Heart right ventricle (tissue), 16 donors: ENCODE measurements around the gene SERPINB6. TPM values are rescaled to one million over a fixed set of nuclear protein-coding genes. Genes with fewer than 3 reads are reported as not detected.

Experiments used
- ATAC-seq, 8 donors: fragments of 200-7000 bp; cut with Tn5 transposase; one replicate each; pipeline ENCODE4 v1.9.1; 2020; ENCODE audit warnings: mild to moderate bottlenecking in 8 of 8, moderate library complexity in 8 of 8, moderate number of reproducible peaks in 1 of 8
- DNase-seq, 2 donors: peaks; one replicate each; pipeline ENCODE4 v3.0.0-alpha.2; 2020
- H3K27ac ChIP-seq, 10 donors: fragments of 200-600 bp; sonication (generic) in 2 of 10; one replicate each; pipeline versions ENCODE4 v1.5.0 to v1.8.0; 2020 to 2022; ENCODE audit warnings: mild to moderate bottlenecking in 3 of 10
- H3K27me3 ChIP-seq, 7 donors: fragments of 200-600 bp; one replicate each; pipeline ENCODE4 v1.8.0; 2021 to 2022; ENCODE audit warnings: mild to moderate bottlenecking in 2 of 7
- H3K36me3 ChIP-seq, 9 donors: fragments of 200-600 bp; sonication (generic) in 1 of 9; one replicate each; pipeline versions ENCODE4 v1.5.0 to v1.8.0; 2020 to 2022; ENCODE audit warnings: mild to moderate bottlenecking in 2 of 9
- H3K4me1 ChIP-seq, 9 donors: fragments of 200-600 bp; sonication (generic) in 1 of 9; one replicate each; pipeline versions ENCODE4 v1.5.0 to v1.8.0; 2020 to 2022; ENCODE audit warnings: mild to moderate bottlenecking in 4 of 9
- H3K4me3 ChIP-seq, 10 donors: fragments of 200-600 bp; sonication (generic) in 2 of 10; one replicate each; pipeline versions ENCODE4 v1.5.0 to v1.8.0; 2020 to 2022; ENCODE audit warnings: mild to moderate bottlenecking in 7 of 10, moderate library complexity in 2 of 10
- H3K9me3 ChIP-seq, 11 donors: fragments of 200-600 bp in 10 of 11; sonication (generic) in 2 of 11; one replicate each; pipeline versions ENCODE4 v1.5.0 to v1.8.0; 2013 to 2022; ENCODE audit warnings: mild to moderate bottlenecking in 2 of 11, control low read depth in 1 of 11, moderate library complexity in 1 of 11
- WGBS, 2 donors: extraction: QIAGEN DNeasy Blood & Tissue Kit; methylation state at CpG; one replicate each; pipeline ENCODE4 v1.1.7; 2013; ENCODE audit warnings: inconsistent platforms in 1 of 2; 5-methylcytosine and 5-hydroxymethylcytosine counted together
- intact Hi-C, 10 donors: fragments of 100-400 bp; cut with DNase I; formaldehyde crosslinking; loops; one replicate each; pipeline versions ENCODE4 v1.11.1 to v1.14.2; 2022
- polyA plus RNA-seq, 2 donors: library from polyadenylated mRNA; stranded (reverse); fragments of 200-250 nt; gene quantifications; one replicate each; pipeline ENCODE4 v1.2.3, GENCODE V29; 2013
- total RNA-seq, 10 donors: library from RNA; stranded (reverse); fragmentation: NEBNext Ultra II Directional in 3 of 10; extraction: Animal tissue kit (Norgen Biotek cat#: 25700) in 3 of 10; gene quantifications; one replicate each; pipeline versions ENCODE4 v1.2.1 to v1.2.4, GENCODE V29; 2021 to 2023
- TF ChIP-seq, protein P1 (sequence below), 9 donors: fragments of 200-600 bp; sonication (generic) in 2 of 9; IDR thresholded peaks; one replicate each; pipeline versions ENCODE4 v1.5.0 to v1.8.0; 2021 to 2022; ENCODE audit warnings: antibody characterized with exemption in 9 of 9, mild to moderate bottlenecking in 5 of 9, moderate library complexity in 1 of 9
- donor health status: Arrhythmogenic right ventricular cardiomyopathy.
- donor health status: ischemic (EF 13 %, LVEDD 7.1; RV severe dilation, severe dysfunction).
- donor health status: healthy with polysubstance abuse.
- donor health status: DM: no; HTN: yes; CAD: no.
- donor health status: DM: no; HTN: no; CAD: no.
- donor health status: ischemic (EF 25% LVEDD 6.9; RV normal size, moderate dysfunction).
- donor health status: ischemic (EF 25% LVEDD 5.7; RV mildly dilated, moderate dysfunction).
- donor health status: healthy.
- donor health status: DM: yes; HTN: yes; CAD: no.
- donor health status: Ischemic cardiomyopathy.
- donor health status: ischemic (EF 35%, LVEDD 5.7; RV mildly dilated, moderate dysfunction).
- donor health status: nonischemic (EF 11% LVEDD 7.7; RV severe dilation, severe dysfunction).
- donor health status: DM: yes; HTN: yes; CAD: no.
- donor health status: PGD.
- donor health status: ischemic (EF 29% LVEDD 5.4; RV normal size, mild dysfunction).
- donor health status: nonischemic (EF 23%, LVEDD 6.1; RV moderate dilation, normal function).

Gene SERPINB6
- total and polyA plus RNA-seq, 12 donors: 138 to 261 (median 175) TPM

- TF ChIP-seq, protein P1, sequence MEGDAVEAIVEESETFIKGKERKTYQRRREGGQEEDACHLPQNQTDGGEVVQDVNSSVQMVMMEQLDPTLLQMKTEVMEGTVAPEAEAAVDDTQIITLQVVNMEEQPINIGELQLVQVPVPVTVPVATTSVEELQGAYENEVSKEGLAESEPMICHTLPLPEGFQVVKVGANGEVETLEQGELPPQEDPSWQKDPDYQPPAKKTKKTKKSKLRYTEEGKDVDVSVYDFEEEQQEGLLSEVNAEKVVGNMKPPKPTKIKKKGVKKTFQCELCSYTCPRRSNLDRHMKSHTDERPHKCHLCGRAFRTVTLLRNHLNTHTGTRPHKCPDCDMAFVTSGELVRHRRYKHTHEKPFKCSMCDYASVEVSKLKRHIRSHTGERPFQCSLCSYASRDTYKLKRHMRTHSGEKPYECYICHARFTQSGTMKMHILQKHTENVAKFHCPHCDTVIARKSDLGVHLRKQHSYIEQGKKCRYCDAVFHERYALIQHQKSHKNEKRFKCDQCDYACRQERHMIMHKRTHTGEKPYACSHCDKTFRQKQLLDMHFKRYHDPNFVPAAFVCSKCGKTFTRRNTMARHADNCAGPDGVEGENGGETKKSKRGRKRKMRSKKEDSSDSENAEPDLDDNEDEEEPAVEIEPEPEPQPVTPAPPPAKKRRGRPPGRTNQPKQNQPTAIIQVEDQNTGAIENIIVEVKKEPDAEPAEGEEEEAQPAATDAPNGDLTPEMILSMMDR (IDR thresholded peaks at IDR 0.05): no peak
- Histone ChIP-seq H3K4me1 (peaks cover 0 to 67% (median 38%) of the 10 kb centered on the region in 9 donors), H3K9me3 (no peaks in the 10 kb centered on the region), H3K4me3 (no peak overlapping the region), H3K27ac (peak overlapping the region in 1 of 10 donors; percentile 5), H3K36me3 (peaks cover 0 to 25% (median 0%) of the 10 kb centered on the region in 9 donors), H3K27me3 (no peaks in the 10 kb centered on the region)
- no peak for ATAC-seq
- 97 to 98% methylated on average over 7 of the region's 7 CpGs for WGBS, 2 donors
- no peak for DNase-seq
- intact Hi-C loops: no loop called here
These were observed 3.4 kb downstream of the SERPINB6 start for GRCh38 chr6:2967936-2968335.

GRCh38 chr6:2966347-2966746 lies 5.0 kb downstream of the SERPINB6 start:
- ATAC-seq (no peak), DNase-seq (no peak)
- Histone ChIP-seq H3K27ac (peak overlapping the region in 1 of 10 donors; percentile 5), H3K9me3 (no peaks in the 10 kb centered on the region), H3K4me1 (peaks cover 0 to 75% (median 53%) of the 10 kb centered on the region in 9 donors), H3K36me3 (peaks cover 0 to 25% (median 0%) of the 10 kb centered on the region in 9 donors), H3K4me3 (no peak overlapping the region), H3K27me3 (no peaks in the 10 kb centered on the region)
- intact Hi-C loops: no loop called here
- 81% methylated on average over 9 of the region's 9 CpGs for WGBS, 2 donors
- TF ChIP-seq, protein P1 (IDR thresholded peaks at IDR 0.05): no peak

- Histone ChIP-seq H3K4me1 (peaks cover 0 to 80% (median 58%) of the 10 kb centered on the region in 9 donors), H3K36me3 (peaks cover 0 to 28% (median 0%) of the 10 kb centered on the region in 9 donors), H3K9me3 (no peaks in the 10 kb centered on the region), H3K27ac (no peak overlapping the region), H3K4me3 (no peak overlapping the region), H3K27me3 (no peaks in the 10 kb centered on the region)
- 76% methylated on average over 17 of the region's 17 CpGs for WGBS, 2 donors
- ATAC-seq: no peak
- intact Hi-C loops: no loop called here
- no peak for DNase-seq
- TF ChIP-seq, protein P1 (IDR thresholded peaks at IDR 0.05): no peak
These were observed 6.4 kb downstream of the SERPINB6 start for GRCh38 chr6:2964793-2965505.

DNA sequence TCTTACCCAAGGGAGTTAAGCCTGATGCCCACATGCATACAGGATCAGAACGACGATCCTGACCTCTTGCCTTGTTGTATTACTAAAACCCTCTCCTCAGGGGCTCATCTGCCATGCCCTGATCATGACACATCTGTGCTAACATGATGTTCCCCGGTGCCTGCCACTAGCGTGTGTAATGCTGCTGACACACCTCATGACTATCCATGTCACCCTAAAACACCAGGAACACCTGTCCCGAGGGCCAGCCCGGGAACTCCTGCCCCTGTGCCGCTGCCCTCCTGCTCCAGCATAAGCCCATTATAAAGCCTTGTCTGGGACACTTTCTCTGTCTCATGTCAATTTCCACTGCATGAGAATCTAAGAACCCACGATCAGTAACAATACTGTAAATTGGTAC lies 7.6 kb downstream of the SERPINB6 start:
- no peak overlapping the region for H3K4me3 ChIP-seq
- H3K27ac ChIP-seq: peak overlapping the region in 1 of 10 donors; percentile 5
- TF ChIP-seq, protein P1 (IDR thresholded peaks at IDR 0.05): no peak
- H3K4me1 ChIP-seq: peaks cover 2 to 77% (median 55%) of the 10 kb centered on the region in 9 donors
- DNase-seq (no peak), ATAC-seq (no peak)
- no peaks in the 10 kb centered on the region for H3K9me3 ChIP-seq
- WGBS, 2 donors: 87 to 94% methylated on average over 8 of the region's 8 CpGs
- intact Hi-C loops: no loop called here
- H3K36me3 ChIP-seq: peaks cover 0 to 32% (median 0%) of the 10 kb centered on the region in 9 donors
- no peaks in the 10 kb centered on the region for H3K27me3 ChIP-seq
